Spleen (tissue), 7 donors: Measurements from ENCODE around the gene CAMTA1.

Experiments used
- CTCF ChIP-seq, 11 experiments: fragments of 200-600 bp in 7 of 11; fragments of 450-650 bp in 4 of 11; sonication (generic) in 4 of 11; IDR thresholded peaks in 8 of 11; conservative IDR thresholded peaks in 3 of 11; 1 replicate in 7 of 11; 2 replicates in 4 of 11; pipeline versions ENCODE4 v1.4.0 to v1.8.0; 2016 to 2021; ENCODE audit warnings: antibody characterized with exemption in 11 of 11, inconsistent platforms in 4 of 11, mild to moderate bottlenecking in 1 of 11
- POLR2A ChIP-seq, 3 donors: fragments of 450-650 bp; IDR thresholded peaks; one replicate each; pipeline ENCODE4 v1.5.1; 2017; ENCODE audit warnings: antibody characterized with exemption in 3 of 3, mild to moderate bottlenecking in 1 of 3
- POLR2AphosphoS5 ChIP-seq, 3 donors: sonication (generic); formaldehyde crosslinking; IDR thresholded peaks; one replicate each; pipeline ENCODE4 v1.5.1; 2017; ENCODE audit warnings: antibody characterized with exemption in 3 of 3
- donor health status: DM: no; HTN: no; CAD: no; lungs with moderate emphysema.
- donor health status: DM: no; HTN: no; CAD: no.
- donor health status: DM: no; HTN: no; CAD: no.

GRCh38 chr1:7062346-7063061 is 277.2 kb downstream of the CAMTA1 start:
- no peak for TF ChIP-seq CTCF (IDR thresholded peaks at IDR 0.05 in 8 of 11, conservative IDR thresholded peaks at IDR 0.05 in 3 of 11)
- no peak for TF ChIP-seq POLR2A (IDR thresholded peaks at IDR 0.05)
- TF ChIP-seq POLR2AphosphoS5 (IDR thresholded peaks at IDR 0.05): no peak
